Loucy (cell line): ENCODE measurements around the gene DPEP3.
"Not testable (repeated sequence)": the region's sequence is repeated elsewhere in the genome, so short reads cannot be mapped to it uniquely, and the experiment has no call there.

Experiments used
- H2AFZ ChIP-seq: fragments of 200-600 bp; sonication (generic); 2 replicates; pipeline ENCODE4 v1.6.0; 2016; ENCODE audit warnings: antibody characterized with exemption, mild to moderate bottlenecking, low read length, moderate library complexity
- H3F3A ChIP-seq: fragments of 200-600 bp; 2 replicates; pipeline ENCODE4 v1.6.0; 2016; ENCODE audit warnings: antibody characterized with exemption, low read depth, mild to moderate bottlenecking
- H3K27me3 ChIP-seq: fragments of 200-600 bp; sonication (generic); 2 replicates; pipeline ENCODE4 v1.6.1; 2014; ENCODE audit warnings: low read length, mild to moderate bottlenecking; ENCODE audit not compliant: insufficient read depth, poor library complexity, severe bottlenecking
- H3K36me3 ChIP-seq: fragments of 200-600 bp; sonication (generic); 2 replicates; pipeline ENCODE4 v1.6.1; 2016; ENCODE audit warnings: low read length; ENCODE audit not compliant: insufficient read depth
- H3K4me1 ChIP-seq: fragments of 200-600 bp; sonication (generic); 2 replicates; pipeline ENCODE4 v1.5.1; 2014; ENCODE audit warnings: low read length, mild to moderate bottlenecking; ENCODE audit not compliant: insufficient read depth, poor library complexity, severe bottlenecking
- H3K4me2 ChIP-seq: fragments of 200-600 bp; sonication (generic); 2 replicates; pipeline ENCODE4 v1.6.0; 2014; ENCODE audit warnings: antibody characterized with exemption, low read length, low read depth, mild to moderate bottlenecking; ENCODE audit not compliant: poor library complexity, severe bottlenecking
- H3K4me3 ChIP-seq: fragments of 200-600 bp; sonication (generic); 2 replicates; pipeline ENCODE4 v1.5.1; 2014; ENCODE audit warnings: low read length, mild to moderate bottlenecking, mixed read lengths; ENCODE audit not compliant: poor library complexity, severe bottlenecking
- H3K79me2 ChIP-seq: fragments of 200-600 bp; sonication (generic); 2 replicates; pipeline ENCODE4 v1.6.1; 2014; ENCODE audit warnings: low read length; ENCODE audit not compliant: insufficient read depth
- H3K9ac ChIP-seq: fragments of 200-600 bp; sonication (generic); 2 replicates; pipeline ENCODE4 v1.6.0; 2014; ENCODE audit warnings: mild to moderate bottlenecking, low read depth, low read length, moderate library complexity; ENCODE audit not compliant: poor library complexity, severe bottlenecking
- H3K9me2 ChIP-seq: fragments of 200-600 bp; sonication (generic); replicated peaks from 2 replicates; pipeline ENCODE4 v1.6.1; 2016; ENCODE audit warnings: low read depth, low read length, mixed read lengths
- H3K9me3 ChIP-seq: fragments of 200-600 bp; sonication (generic); 2 replicates; pipeline ENCODE4 v1.6.1; 2014; ENCODE audit warnings: mild to moderate bottlenecking, antibody characterized with exemption, low read length, low read depth; ENCODE audit not compliant: insufficient read depth
- H4K20me1 ChIP-seq: fragments of 200-600 bp; sonication (generic); 2 replicates; pipeline ENCODE4 v1.6.0; 2014; ENCODE audit warnings: antibody characterized with exemption, low read length, mild to moderate bottlenecking; ENCODE audit not compliant: insufficient read depth, poor library complexity, severe bottlenecking
- CTCF ChIP-seq: fragments of 200-600 bp; sonication (generic); conservative IDR thresholded peaks from 2 replicates; pipeline ENCODE4 v1.5.1; 2014; ENCODE audit warnings: mild to moderate bottlenecking, antibody characterized with exemption, low read length
- EZH2phosphoT487 ChIP-seq: fragments of 200-600 bp; IDR thresholded peaks from 2 replicates; pipeline ENCODE4 v1.6.1; 2018; ENCODE audit warnings: antibody characterized with exemption, mild to moderate bottlenecking, moderate library complexity, borderline replicate concordance

DPEP3 gene

GRCh38 chr16:68000450-68000849 is 20.2 kb upstream of the DPEP3 start:
- no peak for TF ChIP-seq EZH2phosphoT487
- no peak for TF ChIP-seq CTCF
- peaks cover 18% of the 10 kb centered on the region for H3K4me1 ChIP-seq
- H3K4me3 ChIP-seq: peak overlapping the region; percentile 70
- H3K9ac ChIP-seq: peak overlapping the region; percentile 69
- H3K27me3 ChIP-seq: no peaks in the 10 kb centered on the region
- H3K79me2 ChIP-seq: no peaks in the 10 kb centered on the region
- H3F3A ChIP-seq: peaks cover 11% of the 10 kb centered on the region; the same call in 1 of the 2 replicates
- H2AFZ ChIP-seq: no peak overlapping the region
- peak overlapping the region; percentile 72 for H3K4me2 ChIP-seq
- H4K20me1 ChIP-seq: no peaks in the 10 kb centered on the region
- no peaks in the 10 kb centered on the region for H3K9me3 ChIP-seq
- no peaks in the 10 kb centered on the region for H3K36me3 ChIP-seq
- no peaks in the 10 kb centered on the region for H3K9me2 ChIP-seq

DNA sequence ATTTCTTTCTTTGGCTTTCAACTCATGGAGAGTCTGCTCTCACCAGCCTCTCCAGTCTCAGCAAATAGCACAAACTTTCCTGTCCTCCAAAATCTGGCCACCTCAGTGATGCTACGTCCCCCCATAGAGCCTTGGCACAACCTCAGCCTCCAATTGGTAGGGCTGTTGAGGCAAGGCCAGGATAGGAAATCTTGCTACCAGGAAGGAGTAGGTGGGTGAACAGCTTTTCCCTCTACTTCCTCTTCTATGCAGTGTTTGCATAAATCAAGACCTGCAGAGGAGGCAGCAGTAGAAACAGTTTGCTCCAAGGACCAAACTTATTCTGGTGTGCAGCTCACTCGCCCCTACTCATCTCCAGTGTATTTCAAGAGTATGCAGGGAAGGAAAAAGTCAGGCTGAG is 19.7 kb upstream of the DPEP3 start:
- Histone ChIP-seq H3K4me1 (peaks cover 18% of the 10 kb centered on the region), H3K9me2 (no peaks in the 10 kb centered on the region), H3F3A (peaks cover 11% of the 10 kb centered on the region; the same call in 1 of the 2 replicates), H3K36me3 (no peaks in the 10 kb centered on the region), H2AFZ (no peak overlapping the region), H3K4me3 (peak overlapping the region; percentile 70), H3K9me3 (no peaks in the 10 kb centered on the region), H4K20me1 (no peaks in the 10 kb centered on the region), H3K27me3 (no peaks in the 10 kb centered on the region), H3K4me2 (peak overlapping the region; percentile 72), H3K79me2 (no peaks in the 10 kb centered on the region), H3K9ac (peak overlapping the region; percentile 69)
- TF ChIP-seq CTCF (no peak), EZH2phosphoT487 (no peak)

- not testable (repeated sequence) for H4K20me1 ChIP-seq, H3K9me3 ChIP-seq, H3K79me2 ChIP-seq, H3K27me3 ChIP-seq, H3K36me3 ChIP-seq, H3K9me2 ChIP-seq
- H3F3A ChIP-seq: peaks cover 11% of the 10 kb centered on the region; the same call in 1 of the 2 replicates
- H2AFZ ChIP-seq: peak within 1 kb of the TSS; percentile 16
- H3K9ac ChIP-seq: peak within 1 kb of the TSS; percentile 69
- H3K4me2 ChIP-seq: peak within 1 kb of the TSS; percentile 72
- peaks cover 18% of the 10 kb centered on the region for H3K4me1 ChIP-seq
- H3K4me3 ChIP-seq: peak within 1 kb of the TSS; percentile 70
Measured at GRCh38 chr16:67998779-67999688, 18.7 kb upstream of the DPEP3 start, which contains the start of gene DPEP2. DPEP2 (minus strand) TSS chr16:67999484; CDS start chr16:67993212, 6,272 bp downstream.

DNA sequence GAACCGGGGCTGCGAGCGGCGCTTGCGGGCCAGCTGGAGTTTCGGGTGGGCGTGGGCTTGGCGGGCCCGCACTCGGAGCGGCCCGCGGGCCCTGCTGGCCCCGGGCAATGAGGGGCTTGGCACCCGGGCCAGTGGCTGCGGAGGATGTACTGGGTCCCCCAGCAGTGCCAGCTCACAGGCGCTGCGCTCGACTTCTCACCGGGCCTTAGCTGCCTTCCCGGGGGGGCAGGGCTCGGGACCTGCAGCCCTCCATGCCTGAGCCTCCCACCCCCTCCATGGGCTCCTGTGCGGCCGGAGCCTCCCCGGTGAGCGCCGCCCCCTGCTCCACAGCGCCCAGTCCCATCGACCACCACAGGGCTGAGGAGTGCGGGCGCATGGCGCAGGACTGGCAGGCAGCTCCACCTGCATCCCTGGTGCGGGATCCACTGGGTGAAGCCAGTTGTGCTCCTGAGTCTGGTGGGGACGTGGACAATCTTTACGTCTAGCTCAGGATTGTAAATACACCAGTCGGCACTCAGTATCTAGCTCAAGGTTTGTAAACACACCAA is 18.0 kb upstream of the DPEP3 start:
- H4K20me1 ChIP-seq, H3K9me2 ChIP-seq, H3K9me3 ChIP-seq, H3K79me2 ChIP-seq, H3K27me3 ChIP-seq, H2AFZ ChIP-seq, H3K36me3 ChIP-seq: not testable (repeated sequence)
- H3K9ac ChIP-seq: peak overlapping the region; percentile 42
- H3K4me1 ChIP-seq: peaks cover 25% of the 10 kb centered on the region
- peaks cover 11% of the 10 kb centered on the region; the same call in 1 of the 2 replicates for H3F3A ChIP-seq
- H3K4me2 ChIP-seq: peak overlapping the region; percentile 72
- peak overlapping the region; percentile 70 for H3K4me3 ChIP-seq
